H9 (cell line): ENCODE data around the gene CDKAL1. TPM values are rescaled to one million over a fixed set of nuclear protein-coding genes. Genes with fewer than 3 reads are reported as not detected.

Experiments
- DNase-seq: peaks from one replicate; pipeline ENCODE4 v3.0.0-alpha.2; 2017
- H2AFZ ChIP-seq: one replicate; pipeline ENCODE4 v1.6.1; 2013; ENCODE audit warnings: mild to moderate bottlenecking, low read length, control low read depth, moderate library complexity
- H2AK5ac ChIP-seq: 2 replicates; pipeline ENCODE4 v1.6.1; 2013; ENCODE audit warnings: low read length, control low read depth, mixed read lengths; ENCODE audit not compliant: insufficient read length
- H2BK120ac ChIP-seq: one replicate; pipeline ENCODE4 v1.6.1; 2013; ENCODE audit warnings: low read depth, mild to moderate bottlenecking, low read length, control low read depth, inconsistent platforms; ENCODE audit not compliant: poor library complexity, severe bottlenecking
- H2BK12ac ChIP-seq: 2 replicates; pipeline ENCODE4 v1.6.1; 2013; ENCODE audit warnings: low read length, control low read depth, mixed read lengths, low read depth; ENCODE audit not compliant: insufficient read length
- H2BK15ac ChIP-seq: 2 replicates; pipeline ENCODE4 v1.6.1; 2013; ENCODE audit warnings: low read depth, low read length, control low read depth
- H2BK20ac ChIP-seq: one replicate; pipeline ENCODE4 v1.6.1; 2013; ENCODE audit warnings: low read depth, mild to moderate bottlenecking, low read length, control low read depth, inconsistent platforms; ENCODE audit not compliant: poor library complexity, severe bottlenecking
- H2BK5ac ChIP-seq: 2 replicates; pipeline ENCODE4 v1.6.1; 2013; ENCODE audit warnings: low read length, control low read depth, mixed read lengths; ENCODE audit not compliant: insufficient read length
- H3K14ac ChIP-seq: 2 replicates; pipeline ENCODE4 v1.6.1; 2013; ENCODE audit warnings: low read length, control low read depth; ENCODE audit not compliant: insufficient read depth
- H3K18ac ChIP-seq: 2 replicates; pipeline ENCODE4 v1.6.1; 2013; ENCODE audit warnings: low read depth, mild to moderate bottlenecking, mixed read lengths, low read length, control low read depth; ENCODE audit not compliant: insufficient read length
- H3K23ac ChIP-seq: 2 replicates; pipeline ENCODE4 v1.6.1; 2013; ENCODE audit warnings: low read length, control low read depth, mixed read lengths, low read depth; ENCODE audit not compliant: insufficient read length
- H3K23me2 ChIP-seq: 2 replicates; pipeline ENCODE4 v1.6.1; 2013; ENCODE audit warnings: low read depth, mild to moderate bottlenecking, mixed read lengths, low read length, control low read depth; ENCODE audit not compliant: insufficient read length, poor library complexity, severe bottlenecking
- H3K27ac ChIP-seq: 2 replicates; pipeline ENCODE4 v1.5.1; 2013; ENCODE audit warnings: low read length, control low read depth, mixed read lengths, low read depth; ENCODE audit not compliant: insufficient read length
- H3K27me3 ChIP-seq: 2 replicates; pipeline ENCODE4 v1.6.1; 2013; ENCODE audit warnings: low read length, control low read depth, inconsistent platforms; ENCODE audit not compliant: insufficient read depth
- H3K4ac ChIP-seq: 2 replicates; pipeline ENCODE4 v1.6.1; 2013; ENCODE audit warnings: low read depth, mild to moderate bottlenecking, control low read depth, inconsistent platforms, low read length, moderate library complexity
- H3K4me1 ChIP-seq: 2 replicates; pipeline ENCODE4 v1.6.1; 2013; ENCODE audit warnings: low read length, control low read depth, inconsistent platforms; ENCODE audit not compliant: insufficient read depth
- H3K4me2 ChIP-seq: 2 replicates; pipeline ENCODE4 v1.6.1; 2013; ENCODE audit warnings: low read length, control low read depth, mixed read lengths; ENCODE audit not compliant: insufficient read length, insufficient read depth
- H3K56ac ChIP-seq: 2 replicates; pipeline ENCODE4 v1.6.1; 2013; ENCODE audit warnings: low read depth, mild to moderate bottlenecking, mixed read lengths, low read length, control low read depth; ENCODE audit not compliant: insufficient read length
- H3K79me1 ChIP-seq: 2 replicates; pipeline ENCODE4 v1.6.1; 2013; ENCODE audit warnings: low read depth, mild to moderate bottlenecking, moderate library complexity, low read length, control low read depth, inconsistent platforms; ENCODE audit not compliant: insufficient read depth, poor library complexity, severe bottlenecking
- H3K79me2 ChIP-seq: 2 replicates; pipeline ENCODE4 v1.6.1; 2013; ENCODE audit warnings: low read length, control low read depth, inconsistent platforms; ENCODE audit not compliant: insufficient read depth
- H3K9ac ChIP-seq: 2 replicates; pipeline ENCODE4 v1.6.1; 2013; ENCODE audit warnings: low read length, control low read depth, mixed read lengths; ENCODE audit not compliant: insufficient read length; ENCODE audit errors: extremely low read depth
- H3K9me3 ChIP-seq: one replicate; pipeline ENCODE4 v1.6.1; 2013; ENCODE audit warnings: low read depth, low read length, inconsistent platforms; ENCODE audit not compliant: control insufficient read depth
- H3T11ph ChIP-seq: one replicate; pipeline ENCODE4 v1.6.1; 2013; ENCODE audit warnings: mild to moderate bottlenecking, low read length, control low read depth, inconsistent platforms
- H4K20me1 ChIP-seq: one replicate; pipeline ENCODE4 v1.6.1; 2013; ENCODE audit not compliant: control insufficient read depth, insufficient read length, insufficient read depth
- H4K5ac ChIP-seq: 2 replicates; pipeline ENCODE4 v1.6.1; 2013; ENCODE audit warnings: low read depth, mild to moderate bottlenecking, mixed read lengths, low read length, control low read depth; ENCODE audit not compliant: insufficient read length
- H4K8ac ChIP-seq: replicated peaks from 2 replicates; pipeline ENCODE4 v1.6.1; 2013; ENCODE audit warnings: low read length, control low read depth, mixed read lengths, low read depth; ENCODE audit not compliant: insufficient read length
- H4K91ac ChIP-seq: 2 replicates; pipeline ENCODE4 v1.6.1; 2013; ENCODE audit warnings: low read depth, mild to moderate bottlenecking, moderate library complexity, mixed read lengths, low read length, control low read depth; ENCODE audit not compliant: insufficient read length
- H3K27ac Mint-ChIP-seq, 3 experiments: 2 replicates in 2 of 3; 3 replicates in 1 of 3; pipeline ENCODE4 v1.8.0; 2020 to 2021; ENCODE audit warnings: mixed read lengths in 3 of 3, mild to moderate bottlenecking in 1 of 3, moderate library complexity in 1 of 3
- H3K27me3 Mint-ChIP-seq: 2 replicates; pipeline ENCODE4 v1.8.0; 2021; ENCODE audit warnings: low read depth, mild to moderate bottlenecking, moderate library complexity, mixed read lengths
- H3K36me3 Mint-ChIP-seq, 3 experiments: 2 replicates in 2 of 3; 3 replicates in 1 of 3; pipeline ENCODE4 v1.8.0; 2020 to 2021; ENCODE audit warnings: low read depth in 3 of 3, mixed read lengths in 3 of 3; ENCODE audit not compliant: insufficient read depth in 1 of 3
- H3K4me1 Mint-ChIP-seq, 2 experiments: 2 replicates each; pipeline ENCODE4 v1.8.0; 2020; ENCODE audit warnings: mixed read lengths in 2 of 2
- H3K4me3 Mint-ChIP-seq, 2 experiments: 2 replicates in 1 of 2; 3 replicates in 1 of 2; pipeline ENCODE4 v1.8.0; 2020 to 2021; ENCODE audit warnings: mild to moderate bottlenecking in 2 of 2, mixed read lengths in 2 of 2, moderate library complexity in 1 of 2
- H3K9me3 Mint-ChIP-seq, 2 experiments: 2 replicates in 1 of 2; 3 replicates in 1 of 2; pipeline ENCODE4 v1.8.0; 2020; ENCODE audit warnings: mild to moderate bottlenecking in 2 of 2, mixed read lengths in 2 of 2, moderate library complexity in 1 of 2
- WGBS: extraction: QIAGEN DNeasy Blood & Tissue Kit; methylation state at CpG from one replicate; pipeline ENCODE4 v1.1.7; 2013; ENCODE audit warnings: missing lambda C conversion rate, low lambda C conversion rate, mixed read lengths; ENCODE audit not compliant: insufficient read length; ENCODE audit errors: extremely low coverage; 5-methylcytosine and 5-hydroxymethylcytosine counted together
- total RNA-seq: library from RNA; stranded (reverse); gene quantifications from 2 replicates; pipeline ENCODE4 v1.2.1, GENCODE V29; 2021
- TF ChIP-seq, protein P1 (sequence below): fragments of 200-600 bp; sonication (generic); conservative IDR thresholded peaks from 3 replicates; pipeline ENCODE4 v1.8.0; 2021; ENCODE audit warnings: antibody characterized with exemption, mild to moderate bottlenecking

Gene CDKAL1
- total RNA-seq, 1 experiment from 2014 or later, result 23.0 TPM

DNA sequence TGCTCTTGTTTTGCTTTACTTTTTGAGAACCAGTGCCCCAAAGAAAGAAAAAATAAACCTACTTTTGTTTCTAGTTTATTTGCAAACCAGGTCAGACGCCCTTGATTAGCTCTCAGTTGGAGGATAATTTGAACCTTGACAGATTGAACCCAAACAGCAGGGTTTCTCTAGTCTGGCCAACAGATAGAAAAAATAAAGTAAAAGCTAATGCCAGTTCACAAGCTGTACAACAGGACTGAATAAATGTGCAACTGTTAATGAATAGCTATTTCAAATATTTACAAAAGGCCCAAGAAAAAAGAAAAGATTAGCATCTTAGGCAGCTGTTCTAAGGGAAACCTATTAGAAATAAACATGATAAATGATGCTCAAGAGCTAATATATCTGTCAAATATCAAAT lies 331.8 kb downstream of the CDKAL1 start:
- H2AK5ac ChIP-seq, result no peak overlapping the region
- H2BK120ac ChIP-seq, result no peak overlapping the region
- H2BK5ac ChIP-seq, result no peak overlapping the region
- H3K79me1 ChIP-seq, result no peaks in the 10 kb centered on the region
- no peak overlapping the region for H2BK12ac ChIP-seq
- no peak overlapping the region for H4K5ac ChIP-seq
- no peak overlapping the region for H3K14ac ChIP-seq
- no peak overlapping the region for H4K8ac ChIP-seq
- no peak overlapping the region for H3T11ph ChIP-seq
- WGBS, result no CpG with 5 or more reads among the region's 1 CpG
- peaks cover 16% of the 10 kb centered on the region for H3K4me1 ChIP-seq
- H3K27me3 Mint-ChIP-seq, result no peaks in the 10 kb centered on the region
- H3K9me3 ChIP-seq, result no peaks in the 10 kb centered on the region
- TF ChIP-seq, protein P1, sequence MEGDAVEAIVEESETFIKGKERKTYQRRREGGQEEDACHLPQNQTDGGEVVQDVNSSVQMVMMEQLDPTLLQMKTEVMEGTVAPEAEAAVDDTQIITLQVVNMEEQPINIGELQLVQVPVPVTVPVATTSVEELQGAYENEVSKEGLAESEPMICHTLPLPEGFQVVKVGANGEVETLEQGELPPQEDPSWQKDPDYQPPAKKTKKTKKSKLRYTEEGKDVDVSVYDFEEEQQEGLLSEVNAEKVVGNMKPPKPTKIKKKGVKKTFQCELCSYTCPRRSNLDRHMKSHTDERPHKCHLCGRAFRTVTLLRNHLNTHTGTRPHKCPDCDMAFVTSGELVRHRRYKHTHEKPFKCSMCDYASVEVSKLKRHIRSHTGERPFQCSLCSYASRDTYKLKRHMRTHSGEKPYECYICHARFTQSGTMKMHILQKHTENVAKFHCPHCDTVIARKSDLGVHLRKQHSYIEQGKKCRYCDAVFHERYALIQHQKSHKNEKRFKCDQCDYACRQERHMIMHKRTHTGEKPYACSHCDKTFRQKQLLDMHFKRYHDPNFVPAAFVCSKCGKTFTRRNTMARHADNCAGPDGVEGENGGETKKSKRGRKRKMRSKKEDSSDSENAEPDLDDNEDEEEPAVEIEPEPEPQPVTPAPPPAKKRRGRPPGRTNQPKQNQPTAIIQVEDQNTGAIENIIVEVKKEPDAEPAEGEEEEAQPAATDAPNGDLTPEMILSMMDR, result no peak
- no peak overlapping the region for H3K9ac ChIP-seq
- no peaks in the 10 kb centered on the region for H3K23me2 ChIP-seq
- no peaks in the 10 kb centered on the region for H3K27me3 ChIP-seq
- no peak for DNase-seq
- H2AFZ ChIP-seq, result no peak overlapping the region
- H3K18ac ChIP-seq, result no peak overlapping the region
- H2BK15ac ChIP-seq, result no peak overlapping the region
- H3K4me1 Mint-ChIP-seq, result peaks cover 45 to 50% of the 10 kb centered on the region in 2 experiments
- no peaks in the 10 kb centered on the region for H4K20me1 ChIP-seq
- no peaks in the 10 kb centered on the region for H3K36me3 Mint-ChIP-seq
- H3K4ac ChIP-seq, result no peak overlapping the region
- no peaks in the 10 kb centered on the region for H3K79me2 ChIP-seq
- H3K56ac ChIP-seq, result no peak overlapping the region
- H3K23ac ChIP-seq, result no peak overlapping the region
- H2BK20ac ChIP-seq, result no peak overlapping the region
- H3K27ac Mint-ChIP-seq, result peak overlapping the region; percentile 31 to 95 (median 57); a peak in 6 of 7 replicates
- no peak overlapping the region for H3K27ac ChIP-seq
- no peak overlapping the region; a peak in 1 of 5 replicates for H3K4me3 Mint-ChIP-seq
- no peaks in the 10 kb centered on the region for H3K9me3 Mint-ChIP-seq
- no peak overlapping the region for H3K4me2 ChIP-seq
- no peak overlapping the region for H4K91ac ChIP-seq
